GM21528 (cell line): ENCODE measurements around the gene ALX4.

Experiments
- ATAC-seq: cut with Tn5 transposase; IDR thresholded peaks from one replicate; pipeline ENCODE4 v1.9.1; 2021; ENCODE audit warnings: mild to moderate bottlenecking, moderate library complexity; ENCODE audit not compliant: unreplicated experiment, low FRiP score

Gene ALX4

GRCh38 chr11:44304091-44305025 is 5.6 kb downstream of the ALX4 start:
- no peak for ATAC-seq

DNA sequence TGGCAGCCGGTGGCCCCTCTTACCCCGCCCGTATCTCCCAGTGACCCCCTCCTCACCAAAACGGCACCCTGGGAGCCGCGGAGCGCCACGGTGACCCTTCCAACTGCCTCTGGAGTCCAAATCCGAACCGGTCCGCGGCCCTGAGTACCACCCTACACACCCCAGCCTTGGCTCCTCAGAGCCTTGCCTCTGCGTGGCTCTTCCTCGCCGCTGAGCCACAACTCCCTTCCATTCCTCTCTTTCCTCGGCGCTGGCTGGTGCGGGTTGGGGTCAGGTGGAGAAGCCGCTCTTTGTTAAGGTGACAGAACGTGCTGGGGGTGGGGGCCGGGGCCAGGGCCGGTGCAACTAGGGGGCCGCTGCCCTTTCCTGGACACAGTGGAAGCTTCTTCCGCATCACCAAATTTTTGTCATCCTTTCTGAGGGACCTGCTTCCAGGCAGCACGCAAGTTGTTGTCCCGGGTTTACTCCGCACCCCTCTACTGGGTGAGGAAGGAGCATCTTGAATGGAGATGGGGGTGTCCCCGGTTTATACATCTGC is 6.5 kb downstream of the ALX4 start:
- ATAC-seq: no peak

- no peak for ATAC-seq
Measured at GRCh38 chr11:44301564-44302271, 8.2 kb downstream of the ALX4 start.

DNA sequence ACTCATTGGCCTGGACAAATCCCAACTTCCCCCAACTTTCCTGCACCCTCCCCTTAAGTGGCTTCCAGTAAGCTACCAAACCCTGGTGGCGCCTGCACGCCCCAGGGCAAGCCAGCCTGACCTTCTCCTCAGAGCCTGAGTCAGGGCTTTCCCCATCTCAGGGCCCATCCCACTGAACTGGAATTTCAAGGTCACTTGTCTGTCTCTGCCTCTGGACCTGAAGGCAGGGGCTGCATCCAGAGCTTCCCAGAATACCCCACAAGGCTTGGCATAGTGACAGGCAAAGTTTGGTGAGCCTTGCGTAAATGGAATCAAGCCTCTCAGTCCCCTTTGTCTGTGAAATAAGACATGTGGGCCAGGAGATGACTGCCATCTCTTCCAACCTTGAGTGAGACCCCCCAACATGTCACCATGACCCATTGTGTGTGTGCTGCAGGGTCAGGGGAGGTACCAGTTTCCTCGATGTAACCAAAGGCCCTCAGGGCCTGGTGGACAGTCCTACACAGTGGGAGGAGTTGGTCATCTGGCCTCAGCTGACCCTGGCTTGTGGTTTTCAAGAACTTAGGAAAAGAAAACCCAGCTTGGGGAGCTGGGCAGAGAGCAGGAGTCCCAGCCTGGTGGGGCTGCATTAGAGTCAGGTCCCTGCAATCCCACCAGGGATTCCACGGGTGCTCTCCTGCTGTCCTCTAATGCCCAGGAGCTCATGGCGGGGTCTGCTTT is 8.9 kb downstream of the ALX4 start:
- ATAC-seq: no peak

DNA sequence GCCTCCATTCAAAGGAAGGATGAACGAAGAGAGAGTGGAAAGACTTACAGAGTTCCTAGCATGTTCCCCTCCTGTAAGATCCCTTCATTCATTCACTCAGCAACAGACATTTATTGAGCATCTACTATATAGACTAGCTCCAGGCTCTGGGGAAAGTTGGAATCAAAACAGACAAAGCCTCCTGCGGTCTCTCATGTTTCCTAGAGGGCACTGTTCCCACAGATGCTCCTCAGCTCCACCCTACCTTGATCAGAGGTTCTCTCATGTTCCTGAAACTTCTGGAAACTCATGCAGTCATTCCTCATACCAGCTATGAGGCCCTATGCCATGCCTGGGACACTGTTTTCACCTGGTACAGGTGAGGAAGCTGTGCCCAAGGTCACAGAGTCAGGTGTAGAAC is 11.1 kb downstream of the ALX4 start:
- ATAC-seq: no peak

GRCh38 chr11:44290208-44290607 is 19.7 kb downstream of the ALX4 start:
- ATAC-seq: no peak

DNA sequence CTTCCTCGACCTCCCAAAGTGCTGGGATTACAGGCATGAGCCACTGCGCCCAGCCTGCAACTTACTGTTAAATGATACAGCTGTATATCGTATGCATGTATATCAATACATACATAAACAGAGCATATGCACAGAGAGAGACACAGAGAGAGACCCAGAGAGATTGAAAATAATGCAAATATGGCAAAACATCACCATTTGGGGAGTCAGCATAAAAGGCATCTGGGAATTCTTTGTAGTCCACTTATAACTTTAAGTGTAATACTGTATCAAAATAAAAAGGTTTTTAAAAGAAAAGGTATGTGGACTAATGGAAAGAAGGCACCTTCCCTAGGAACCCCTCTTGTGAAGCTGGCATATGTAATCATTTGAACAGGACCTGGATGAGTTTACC is 21.8 kb downstream of the ALX4 start:
- ATAC-seq: no peak

- ATAC-seq: no peak
Measured at GRCh38 chr11:44286911-44287310, 23.0 kb downstream of the ALX4 start.

DNA sequence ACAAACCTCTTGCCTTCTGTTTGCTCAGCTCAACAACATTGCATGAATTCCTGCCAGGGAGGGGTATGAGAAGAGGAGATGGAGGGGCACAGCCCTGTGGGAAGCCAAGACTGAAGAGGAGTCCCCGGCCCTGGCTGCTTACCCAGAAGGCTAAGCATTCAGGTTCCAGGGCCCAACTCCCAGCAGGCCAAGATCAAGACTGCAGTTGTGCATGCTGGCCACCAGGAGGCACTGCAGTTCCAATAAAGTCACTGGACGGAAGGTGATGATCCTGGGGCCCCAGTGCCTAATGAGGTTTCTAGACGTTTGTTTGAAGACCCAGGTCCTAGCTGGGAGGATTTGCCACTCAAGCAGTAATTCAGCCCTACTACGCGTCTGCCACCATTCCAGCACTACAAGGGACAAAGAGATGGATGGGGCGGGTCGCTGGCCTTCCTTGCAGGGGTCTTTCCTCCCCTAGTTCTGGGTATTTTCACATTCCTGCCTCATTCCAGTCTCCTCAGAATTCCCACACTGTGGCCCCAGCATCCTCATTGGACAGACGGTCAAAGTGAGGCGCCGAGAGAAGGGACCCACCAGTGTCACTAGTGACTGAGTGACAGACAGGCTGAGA is 23.6 kb downstream of the ALX4 start:
- ATAC-seq: no peak

DNA sequence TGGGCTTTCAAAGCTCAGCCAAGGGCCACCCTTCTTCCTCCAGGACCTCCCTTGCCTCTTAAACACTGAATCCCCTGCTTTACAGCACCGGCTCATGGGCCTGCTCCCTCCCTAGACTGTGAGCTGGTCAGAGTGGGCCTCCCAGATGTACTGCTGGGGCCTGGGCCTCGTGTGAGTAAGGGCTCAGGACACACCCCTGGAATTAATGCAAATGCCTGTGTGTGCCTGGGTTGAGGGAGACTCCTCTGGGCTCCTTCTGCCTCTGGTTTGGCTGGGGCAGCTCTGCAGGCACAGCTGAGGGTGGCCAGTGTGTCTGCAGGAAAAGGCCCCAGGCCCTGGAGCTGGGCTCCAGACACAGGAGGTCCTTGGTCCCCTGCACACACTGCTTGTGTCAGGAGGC is 24.2 kb downstream of the ALX4 start:
- ATAC-seq: no peak

- ATAC-seq: no peak
Measured at GRCh38 chr11:44282620-44283019, 27.3 kb downstream of the ALX4 start.

- ATAC-seq: no peak
Measured at GRCh38 chr11:44281151-44281550, 28.8 kb downstream of the ALX4 start.

DNA sequence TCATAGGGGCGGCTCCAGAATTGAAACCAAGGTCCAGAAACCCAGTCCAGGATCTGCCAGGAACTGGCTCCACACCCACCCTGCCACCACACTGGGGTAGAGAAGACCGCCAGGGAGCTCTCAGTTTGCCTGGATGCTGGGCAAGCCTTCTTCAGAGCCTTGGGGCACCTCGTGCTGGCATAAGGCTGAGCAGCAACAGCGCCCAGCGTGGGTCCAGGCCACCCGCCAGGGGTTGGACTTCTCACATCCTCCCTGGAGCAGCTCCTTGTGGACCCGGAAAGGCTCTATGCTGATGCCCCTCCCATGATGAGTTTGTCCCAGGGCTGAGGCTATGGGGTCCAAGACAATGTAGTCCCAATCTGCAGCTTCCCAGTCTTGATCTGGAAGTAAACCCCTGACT is 29.7 kb downstream of the ALX4 start:
- ATAC-seq: no peak

- ATAC-seq: no peak
Measured at GRCh38 chr11:44279483-44279882, 30.5 kb downstream of the ALX4 start.

GRCh38 chr11:44277196-44278090 is 32.5 kb downstream of the ALX4 start:
- ATAC-seq: no peak

DNA sequence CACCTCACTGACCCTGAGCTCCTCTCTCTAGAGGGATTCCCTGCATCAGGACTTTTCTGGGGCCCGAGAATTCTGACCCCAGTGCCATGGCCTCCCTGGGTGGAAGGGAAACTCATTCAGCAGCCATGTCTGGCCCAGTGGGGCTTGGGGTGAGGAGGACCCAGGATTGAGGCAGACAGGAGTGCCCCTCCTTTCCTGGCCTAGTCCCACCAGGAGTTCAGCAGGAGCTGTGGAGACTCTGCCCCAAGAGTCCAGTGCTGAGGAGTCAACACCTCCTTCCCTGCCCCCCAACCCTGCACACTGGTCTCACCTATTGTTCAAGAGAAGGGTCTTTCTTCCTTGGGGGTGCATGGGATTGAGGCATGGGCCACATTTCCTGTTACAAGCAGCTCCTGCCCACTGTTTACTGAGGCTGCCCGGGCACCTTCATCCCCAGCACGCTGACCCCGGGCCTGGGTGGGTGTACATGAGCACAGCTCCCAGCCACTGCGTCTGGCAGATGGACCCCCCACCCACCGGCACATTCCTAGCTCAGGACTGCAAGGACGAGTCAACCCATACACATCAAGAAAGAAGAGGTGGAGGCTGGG is 33.9 kb downstream of the ALX4 start:
- ATAC-seq: no peak

DNA sequence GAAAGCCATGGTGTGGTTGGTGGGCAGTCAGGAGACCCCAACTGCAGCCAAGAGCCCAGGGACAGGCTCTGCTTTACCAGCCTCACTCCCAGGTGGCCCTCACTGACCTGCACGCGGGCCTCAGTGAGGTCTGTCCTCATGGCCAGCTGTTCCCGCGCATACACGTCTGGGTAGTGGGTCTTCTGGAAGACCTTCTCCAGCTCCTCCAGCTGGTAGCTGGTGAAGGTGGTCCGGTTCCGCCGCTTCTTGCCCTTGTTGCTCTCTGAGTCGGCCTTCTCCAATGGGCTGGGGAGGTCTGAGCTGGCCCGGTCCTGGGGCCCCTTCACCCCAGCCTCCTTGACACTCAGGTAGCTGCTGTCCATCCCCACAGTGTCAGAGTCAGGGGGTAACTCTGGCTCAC is 34.7 kb downstream of the ALX4 start:
- no peak for ATAC-seq

GRCh38 chr11:44274404-44274803 is 35.5 kb downstream of the ALX4 start:
- ATAC-seq: no peak

DNA sequence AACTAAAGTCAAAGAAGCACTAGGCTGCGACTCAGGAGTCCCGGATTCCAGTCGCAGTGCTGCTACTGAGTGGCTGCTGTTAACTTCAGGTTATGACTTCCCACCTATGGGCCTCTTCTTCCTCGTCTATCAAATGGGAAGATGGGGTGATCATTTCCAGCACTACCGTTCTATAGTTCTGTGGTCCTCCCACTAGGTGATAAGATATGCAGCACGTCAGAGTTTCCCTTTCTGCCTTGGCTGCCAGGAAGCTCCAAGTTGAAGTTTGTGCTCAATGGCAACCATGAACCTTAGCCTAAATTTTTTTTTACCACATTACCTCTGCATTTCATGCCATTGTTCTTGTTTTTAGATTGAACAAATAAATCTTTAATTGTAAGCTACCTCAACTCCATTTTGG is 38.7 kb downstream of the ALX4 start:
- no peak for ATAC-seq
